Activated CD4-positive, alpha-beta T cell treated with anti-CD3 and anti-CD28 coated beads, Interleukin-2, amount 10 ng/mL, durations not matched to agents 24 days and 14 days (primary cell): ENCODE data around the gene CASTOR1. TPM values are rescaled to one million over a fixed set of nuclear protein-coding genes. Genes with fewer than 3 reads are reported as not detected.
"Not testable (repeated sequence)": the region's sequence is repeated elsewhere in the genome, so short reads cannot be mapped to it uniquely, and the experiment has no call there.

Experiments used
- DNase-seq: peaks from one replicate; pipeline ENCODE4 v3.0.0; 2022
- H3K27ac Mint-ChIP-seq: one replicate; pipeline ENCODE4 v1.8.0; 2022; ENCODE audit warnings: mild to moderate bottlenecking, mixed read lengths
- H3K27me3 Mint-ChIP-seq: one replicate; pipeline ENCODE4 v1.8.0; 2022; ENCODE audit warnings: mixed read lengths
- H3K36me3 Mint-ChIP-seq: one replicate; pipeline ENCODE4 v1.8.0; 2022; ENCODE audit warnings: low read depth, mild to moderate bottlenecking, mixed read lengths
- H3K4me1 Mint-ChIP-seq: one replicate; pipeline ENCODE4 v1.8.0; 2021; ENCODE audit warnings: mixed read lengths
- H3K4me3 Mint-ChIP-seq: one replicate; pipeline ENCODE4 v1.8.0; 2022; ENCODE audit warnings: mild to moderate bottlenecking, moderate library complexity, mixed read lengths
- H3K9me3 Mint-ChIP-seq: one replicate; pipeline ENCODE4 v1.8.0; 2021; ENCODE audit warnings: mixed read lengths
- intact Hi-C: fragments of 100-400 bp; cut with micrococcal nuclease; formaldehyde crosslinking; loops from one replicate; pipeline ENCODE4 v1.15.1; 2023
- total RNA-seq: library from RNA; stranded (reverse); gene quantifications from 2 replicates; pipeline ENCODE4 v1.2.3, GENCODE V29; 2022

CASTOR1 gene
- total RNA-seq: 4.7 and 7.3 TPM in 2 replicates

GRCh38 chr22:30289141-30289979 is at the start of gene CASTOR1:
Gene CASTOR1, minus strand, starts transcription at chr22:30289505. Its CDS starts 8 bp downstream, at chr22:30289497.
- intact Hi-C loops: loop anchor here (1.0 kb wide), 5 partner anchors 17 to 102 kb away; partner anchors contain the start of genes OSM, SF3A1 and TBC1D10A
- H3K27ac Mint-ChIP-seq: peak within 1 kb of the TSS; percentile 83
- peak; percentile 98 for DNase-seq
- H3K36me3 Mint-ChIP-seq: peaks cover 23% of the 10 kb centered on the region
- peaks cover 47% of the 10 kb centered on the region for H3K4me1 Mint-ChIP-seq
- H3K4me3 Mint-ChIP-seq: peak within 1 kb of the TSS; percentile 86
- no peaks in the 10 kb centered on the region for H3K9me3 Mint-ChIP-seq
- H3K27me3 Mint-ChIP-seq: no peaks in the 10 kb centered on the region

DNA sequence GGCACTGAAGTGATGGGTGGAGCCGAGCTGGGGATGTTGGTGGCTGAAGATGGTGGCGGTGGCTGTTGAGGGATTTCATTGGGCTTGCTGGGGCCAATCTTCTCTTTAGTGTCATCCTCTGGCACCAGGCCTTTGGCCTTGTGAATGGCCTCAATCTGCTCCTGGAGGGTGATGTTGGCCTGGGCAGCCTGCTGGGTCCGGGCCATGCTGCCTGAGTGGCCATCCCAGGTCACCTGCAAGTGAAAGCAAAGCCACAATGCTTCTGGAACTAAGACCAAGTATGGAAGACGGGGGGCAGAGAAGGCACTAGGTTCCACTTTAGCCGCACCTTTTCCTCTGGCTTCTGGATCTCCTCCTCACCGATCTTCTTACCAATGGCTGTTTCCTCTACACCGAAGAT is 49.5 kb upstream of the CASTOR1 start:
- DNase-seq: no peak
- peaks cover 18% of the 10 kb centered on the region for H3K4me1 Mint-ChIP-seq
- H3K4me3 Mint-ChIP-seq: no peak overlapping the region
- peaks cover 86% of the 10 kb centered on the region for H3K36me3 Mint-ChIP-seq
- intact Hi-C loops: no loop called here
- H3K9me3 Mint-ChIP-seq: no peaks in the 10 kb centered on the region
- peak overlapping the region; percentile 16 for H3K27ac Mint-ChIP-seq
- no peaks in the 10 kb centered on the region for H3K27me3 Mint-ChIP-seq

GRCh38 chr22:30338341-30338740 is 49.0 kb upstream of the CASTOR1 start:
- Mint-ChIP-seq H3K4me1 (peaks cover 22% of the 10 kb centered on the region), H3K27ac (peak overlapping the region; percentile 16), H3K36me3 (peaks cover 87% of the 10 kb centered on the region)
- intact Hi-C loops, H3K9me3 Mint-ChIP-seq, DNase-seq, H3K27me3 Mint-ChIP-seq, H3K4me3 Mint-ChIP-seq: not testable (repeated sequence)

DNA sequence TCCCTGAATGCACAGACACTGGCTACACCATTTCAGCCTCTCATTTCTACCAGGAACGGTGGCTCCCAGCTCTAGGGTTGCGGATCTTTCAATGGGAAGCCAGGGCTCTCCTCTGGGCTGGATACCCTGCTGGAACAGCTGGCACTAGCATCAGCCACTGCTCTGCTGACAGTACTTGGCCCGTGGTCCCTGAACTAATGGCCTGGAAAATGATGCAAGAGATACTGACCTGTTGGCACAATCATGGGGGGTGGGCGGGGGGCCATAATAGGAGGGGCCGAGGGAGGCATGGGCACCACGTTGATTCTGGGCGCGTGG is 48.1 kb upstream of the CASTOR1 start:
- Mint-ChIP-seq H3K36me3 (peaks cover 91% of the 10 kb centered on the region), H3K27me3 (no peaks in the 10 kb centered on the region), H3K9me3 (no peaks in the 10 kb centered on the region), H3K4me1 (peaks cover 32% of the 10 kb centered on the region), H3K4me3 (no peak overlapping the region), H3K27ac (no peak overlapping the region)
- no peak for DNase-seq
- intact Hi-C loops: no loop called here

DNA sequence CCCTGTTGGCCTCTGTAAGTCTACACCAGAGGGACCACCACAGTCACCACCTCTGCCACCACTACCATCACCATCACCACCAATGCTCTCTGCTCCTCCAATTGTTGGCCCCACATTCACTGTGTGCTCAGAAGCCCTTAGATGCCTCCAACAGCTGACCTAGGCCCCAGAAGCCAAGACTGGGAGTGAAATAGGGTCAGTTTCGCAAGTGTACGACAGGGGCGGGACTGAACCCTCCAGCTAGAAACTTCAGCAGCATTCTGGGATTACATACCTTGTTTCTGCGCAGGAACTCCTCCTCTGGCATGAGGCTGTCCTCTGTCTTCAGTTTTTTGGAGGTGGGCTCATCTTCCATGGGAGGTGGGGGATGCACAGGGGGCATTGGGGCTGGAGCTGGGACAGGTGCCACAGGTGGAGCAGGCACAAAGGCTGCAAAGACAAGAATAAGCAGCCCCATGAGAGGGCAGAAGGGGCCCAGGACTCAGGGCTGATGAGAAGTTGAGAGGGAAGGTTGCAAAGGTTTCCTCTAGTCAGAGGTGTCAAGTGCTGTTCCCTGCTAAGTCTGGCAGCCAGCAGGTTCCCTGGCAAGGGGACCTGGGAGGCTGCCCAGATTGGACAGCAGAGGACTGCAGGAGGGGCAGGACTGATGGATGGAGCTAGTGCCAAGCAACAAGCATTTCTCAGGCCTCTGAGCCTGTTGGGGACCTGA is 47.6 kb upstream of the CASTOR1 start:
- H3K4me3 Mint-ChIP-seq: no peak overlapping the region
- H3K36me3 Mint-ChIP-seq: peaks cover 89% of the 10 kb centered on the region
- intact Hi-C loops: no loop called here
- no peaks in the 10 kb centered on the region for H3K9me3 Mint-ChIP-seq
- H3K27ac Mint-ChIP-seq: no peak overlapping the region
- H3K27me3 Mint-ChIP-seq: no peaks in the 10 kb centered on the region
- no peak for DNase-seq
- peaks cover 35% of the 10 kb centered on the region for H3K4me1 Mint-ChIP-seq

DNA sequence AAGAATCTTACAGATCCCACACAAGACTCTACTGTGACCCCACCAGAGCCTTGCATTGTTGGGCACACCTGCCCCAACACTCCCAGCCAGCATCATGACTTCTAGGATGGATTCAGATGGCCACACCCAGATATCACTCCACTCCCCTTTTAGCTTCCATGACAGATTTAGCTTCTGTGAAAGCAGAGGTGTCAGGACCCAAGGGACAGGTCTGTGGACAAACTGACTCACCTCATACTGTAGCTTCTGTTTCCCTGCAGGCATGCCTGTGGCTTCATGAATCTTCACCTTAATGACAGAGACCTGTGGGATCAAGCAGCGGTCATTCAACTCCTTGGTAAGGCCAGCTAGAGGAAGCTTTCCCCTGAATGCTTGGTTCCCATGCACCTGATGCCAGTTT is 45.9 kb upstream of the CASTOR1 start:
- Mint-ChIP-seq H3K4me3 (peak overlapping the region; percentile 45), H3K27ac (peak overlapping the region; percentile 83), H3K9me3 (no peaks in the 10 kb centered on the region), H3K4me1 (peaks cover 37% of the 10 kb centered on the region), H3K36me3 (peaks cover 83% of the 10 kb centered on the region), H3K27me3 (no peaks in the 10 kb centered on the region)
- intact Hi-C loops: loop anchor here (1.0 kb wide), 1 partner anchor 10 kb away; no protein-coding TSS in a partner anchor
- no peak for DNase-seq

GRCh38 chr22:30334646-30335045 is 45.3 kb upstream of the CASTOR1 start:
- intact Hi-C loops: loop anchor here (1.0 kb wide), 1 partner anchor 11 kb away; no protein-coding TSS in a partner anchor
- Mint-ChIP-seq H3K4me3 (peak overlapping the region; percentile 45), H3K36me3 (peaks cover 82% of the 10 kb centered on the region), H3K4me1 (peaks cover 37% of the 10 kb centered on the region), H3K27ac (peak overlapping the region; percentile 83), H3K9me3 (no peaks in the 10 kb centered on the region), H3K27me3 (no peaks in the 10 kb centered on the region)
- DNase-seq: no peak

DNA sequence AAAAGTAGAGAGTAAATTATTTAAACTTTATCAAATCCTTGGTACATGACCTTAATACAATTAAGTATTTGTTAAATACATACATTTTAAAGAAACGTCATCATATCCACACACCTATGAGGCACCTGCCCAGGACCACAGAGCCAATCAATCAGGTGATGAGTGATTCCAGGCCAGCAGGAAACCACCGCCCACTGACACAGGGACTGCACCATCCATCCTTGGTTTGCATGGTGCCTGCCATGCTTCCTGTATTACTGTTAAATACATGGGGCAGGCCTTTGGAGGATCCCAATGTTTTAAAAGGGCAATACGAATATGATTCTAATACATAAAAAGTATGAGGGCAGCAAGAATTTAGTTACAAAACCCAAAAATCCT is 44.4 kb upstream of the CASTOR1 start:
- intact Hi-C loops: no loop called here
- H3K4me1 Mint-ChIP-seq: peaks cover 37% of the 10 kb centered on the region

GRCh38 chr22:30332994-30333706 is 43.8 kb upstream of the CASTOR1 start:
- H3K27ac Mint-ChIP-seq: peak overlapping the region; percentile 87
- DNase-seq: no peak
- H3K4me3 Mint-ChIP-seq: peak overlapping the region; percentile 34
- H3K36me3 Mint-ChIP-seq: peaks cover 70% of the 10 kb centered on the region
- no peaks in the 10 kb centered on the region for H3K9me3 Mint-ChIP-seq
- intact Hi-C loops: no loop called here
- H3K4me1 Mint-ChIP-seq: peaks cover 39% of the 10 kb centered on the region
- no peaks in the 10 kb centered on the region for H3K27me3 Mint-ChIP-seq

More for the DNA sequence above, 44.4 kb upstream of the CASTOR1 start:
- Mint-ChIP-seq H3K9me3 (no peaks in the 10 kb centered on the region), H3K27ac (peak overlapping the region; percentile 87), H3K36me3 (peaks cover 74% of the 10 kb centered on the region), H3K27me3 (no peaks in the 10 kb centered on the region), H3K4me3 (peak overlapping the region; percentile 34)
- no peak for DNase-seq

GRCh38 chr22:30332551-30332950 is 43.2 kb upstream of the CASTOR1 start:
- Mint-ChIP-seq H3K27me3 (no peaks in the 10 kb centered on the region), H3K27ac (peak overlapping the region; percentile 87), H3K4me3 (no peak overlapping the region), H3K9me3 (no peaks in the 10 kb centered on the region), H3K4me1 (peaks cover 42% of the 10 kb centered on the region), H3K36me3 (peaks cover 65% of the 10 kb centered on the region)
- DNase-seq: no peak
- intact Hi-C loops: no loop called here

- intact Hi-C loops: loop anchor here (5.0 kb wide), 1 partner anchor 1061 kb away; the partner anchor contains the start of genes EWSR1 and RHBDD3
- no peaks in the 10 kb centered on the region for H3K9me3 Mint-ChIP-seq
- H3K4me1 Mint-ChIP-seq: peaks cover 54% of the 10 kb centered on the region
- DNase-seq: no peak
- no peak overlapping the region for H3K27ac Mint-ChIP-seq
- H3K27me3 Mint-ChIP-seq: no peaks in the 10 kb centered on the region
- peaks cover 26% of the 10 kb centered on the region for H3K36me3 Mint-ChIP-seq
- no peak overlapping the region for H3K4me3 Mint-ChIP-seq
These were observed 39.3 kb upstream of the CASTOR1 start for GRCh38 chr22:30328466-30329049.

- H3K4me1 Mint-ChIP-seq: peaks cover 53% of the 10 kb centered on the region
- peaks cover 24% of the 10 kb centered on the region for H3K36me3 Mint-ChIP-seq
- DNase-seq: no peak
- no peaks in the 10 kb centered on the region for H3K9me3 Mint-ChIP-seq
- no peaks in the 10 kb centered on the region for H3K27me3 Mint-ChIP-seq
- intact Hi-C loops: loop anchor here (1.0 to 5.0 kb wide), 3 partner anchors 28 to 1061 kb away; partner anchors contain the start of genes EWSR1, OSM, RHBDD3 and SF3A1
- H3K27ac Mint-ChIP-seq: peak overlapping the region; percentile 84
- peak overlapping the region; percentile 89 for H3K4me3 Mint-ChIP-seq
These were observed 38.6 kb upstream of the CASTOR1 start for GRCh38 chr22:30327864-30328345.

DNA sequence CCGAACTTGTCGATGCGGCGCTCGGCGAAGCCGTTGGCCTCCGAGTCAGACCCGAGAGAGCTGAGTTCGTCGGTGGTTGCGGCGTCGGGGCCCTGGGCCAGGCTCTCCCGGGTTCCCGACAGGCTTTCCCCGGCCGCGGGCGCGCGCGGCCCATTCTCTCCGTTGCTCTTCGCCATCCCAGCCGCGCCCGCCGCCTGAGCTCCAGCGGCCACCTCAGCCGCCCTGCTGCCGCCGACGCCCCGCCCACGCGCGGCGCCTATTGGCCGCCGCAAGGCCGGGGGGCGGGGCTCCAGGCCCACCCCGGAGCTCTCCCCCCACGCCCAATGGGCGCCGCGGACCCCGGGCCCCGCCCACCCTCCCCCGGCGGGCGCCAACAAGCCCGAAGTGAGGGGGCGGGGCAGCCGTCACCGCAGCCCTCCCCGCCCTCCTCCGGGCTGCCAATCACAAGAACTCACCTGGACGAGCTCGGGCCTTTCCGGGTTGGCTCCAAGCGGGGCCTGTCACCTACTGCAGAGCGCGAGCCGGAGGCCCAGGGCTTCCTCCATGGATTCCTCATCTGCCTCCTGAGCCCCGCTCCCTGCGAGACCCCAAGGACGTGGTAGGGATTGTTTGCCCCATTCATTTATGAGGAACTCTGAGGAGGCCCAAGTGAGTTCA is 37.5 kb upstream of the CASTOR1 start, which contains the start of gene TBC1D10A:
Gene TBC1D10A, minus strand, starts transcription at position 236 of the 657 bp plus-strand sequence. Its CDS starts 60 bp downstream, at position 176.
- peak within 1 kb of the TSS; percentile 89 for H3K4me3 Mint-ChIP-seq
- peak within 1 kb of the TSS; percentile 84 for H3K27ac Mint-ChIP-seq
- peaks cover 48% of the 10 kb centered on the region for H3K4me1 Mint-ChIP-seq
- H3K27me3 Mint-ChIP-seq: no peaks in the 10 kb centered on the region
- intact Hi-C loops: loop anchor here (1.0 to 5.0 kb wide), 4 partner anchors 29 to 1060 kb away; partner anchors contain the start of genes CASTOR1, EWSR1, OSM and RHBDD3
- no peaks in the 10 kb centered on the region for H3K9me3 Mint-ChIP-seq
- peaks cover 15% of the 10 kb centered on the region for H3K36me3 Mint-ChIP-seq
- DNase-seq: peak; percentile 98
